ENCODE results near the gene STON1.
"Not testable (repeated sequence)": the region's sequence is repeated elsewhere in the genome, so short reads cannot be mapped to it uniquely, and the experiment has no call there.

Gene STON1

GRCh38 chr2:48569433-48569832 lies 39.5 kb downstream of the STON1 start:
- DNase-seq (ENCODE audit: low read depth), result no peak

- no peak for DNase-seq (ENCODE audit: low read depth)
Measured at GRCh38 chr2:48572816-48573215, 42.9 kb downstream of the STON1 start.

GRCh38 chr2:48574353-48575287 lies 44.7 kb downstream of the STON1 start:
- no peak for DNase-seq (ENCODE audit: low read depth)

- DNase-seq (ENCODE audit: low read depth), result no peak
Measured at GRCh38 chr2:48578313-48578712, 48.4 kb downstream of the STON1 start.

GRCh38 chr2:48583961-48584360 lies 54.0 kb downstream of the STON1 start:
- DNase-seq (ENCODE audit: low read depth), result no peak

GRCh38 chr2:48584551-48584950 lies 54.6 kb downstream of the STON1 start:
- DNase-seq (ENCODE audit: low read depth), result no peak

- DNase-seq (ENCODE audit: low read depth), result no peak
Measured at GRCh38 chr2:48586433-48586832, 56.5 kb downstream of the STON1 start.

GRCh38 chr2:48587560-48587959 lies 57.6 kb downstream of the STON1 start:
- DNase-seq (ENCODE audit: low read depth), result no peak

GRCh38 chr2:48587961-48588360 lies 58.0 kb downstream of the STON1 start:
- DNase-seq (ENCODE audit: low read depth), result no peak

GRCh38 chr2:48588745-48589144 lies 58.8 kb downstream of the STON1 start:
- DNase-seq (ENCODE audit: low read depth), result no peak

- no peak for DNase-seq (ENCODE audit: low read depth)
Measured at GRCh38 chr2:48589170-48589767, 59.3 kb downstream of the STON1 start.

GRCh38 chr2:48590017-48590416 lies 60.1 kb downstream of the STON1 start:
- DNase-seq (ENCODE audit: low read depth), result no peak

- DNase-seq (ENCODE audit: low read depth), result no peak
Measured at GRCh38 chr2:48592067-48592466, 62.1 kb downstream of the STON1 start.

- DNase-seq (ENCODE audit: low read depth), result not testable (repeated sequence)
Measured at GRCh38 chr2:48596751-48597150, 66.8 kb downstream of the STON1 start.

- no peak for DNase-seq (ENCODE audit: low read depth)
Measured at GRCh38 chr2:48597492-48597891, 67.5 kb downstream of the STON1 start.

GRCh38 chr2:48600204-48600813 lies 70.4 kb downstream of the STON1 start:
- no peak for DNase-seq (ENCODE audit: low read depth)

GRCh38 chr2:48600917-48601316 lies 71.0 kb downstream of the STON1 start:
- no peak for DNase-seq (ENCODE audit: low read depth)

- no peak for DNase-seq (ENCODE audit: low read depth)
Measured at GRCh38 chr2:48601349-48601748, 71.4 kb downstream of the STON1 start.

- no peak for DNase-seq (ENCODE audit: low read depth)
Measured at GRCh38 chr2:48605482-48606175, 75.7 kb downstream of the STON1 start.

- no peak for DNase-seq (ENCODE audit: low read depth)
Measured at GRCh38 chr2:48607307-48608014, 77.5 kb downstream of the STON1 start.

GRCh38 chr2:48613211-48613610 lies 83.3 kb downstream of the STON1 start:
- no peak for DNase-seq (ENCODE audit: low read depth)

GRCh38 chr2:48614581-48614980 lies 84.6 kb downstream of the STON1 start:
- not testable (repeated sequence) for DNase-seq (ENCODE audit: low read depth)

Measured in activated T-cell treated with anti-CD3 and anti-CD28 coated beads for 1 hour (primary cell).